Measurements from ENCODE around the gene ELOVL5. TPM values are rescaled to one million over a fixed set of nuclear protein-coding genes. Genes with fewer than 3 reads are reported as not detected.

ELOVL5 gene
- total RNA-seq, 1 donor from 2014 or later, result 19.0 TPM

DNA sequence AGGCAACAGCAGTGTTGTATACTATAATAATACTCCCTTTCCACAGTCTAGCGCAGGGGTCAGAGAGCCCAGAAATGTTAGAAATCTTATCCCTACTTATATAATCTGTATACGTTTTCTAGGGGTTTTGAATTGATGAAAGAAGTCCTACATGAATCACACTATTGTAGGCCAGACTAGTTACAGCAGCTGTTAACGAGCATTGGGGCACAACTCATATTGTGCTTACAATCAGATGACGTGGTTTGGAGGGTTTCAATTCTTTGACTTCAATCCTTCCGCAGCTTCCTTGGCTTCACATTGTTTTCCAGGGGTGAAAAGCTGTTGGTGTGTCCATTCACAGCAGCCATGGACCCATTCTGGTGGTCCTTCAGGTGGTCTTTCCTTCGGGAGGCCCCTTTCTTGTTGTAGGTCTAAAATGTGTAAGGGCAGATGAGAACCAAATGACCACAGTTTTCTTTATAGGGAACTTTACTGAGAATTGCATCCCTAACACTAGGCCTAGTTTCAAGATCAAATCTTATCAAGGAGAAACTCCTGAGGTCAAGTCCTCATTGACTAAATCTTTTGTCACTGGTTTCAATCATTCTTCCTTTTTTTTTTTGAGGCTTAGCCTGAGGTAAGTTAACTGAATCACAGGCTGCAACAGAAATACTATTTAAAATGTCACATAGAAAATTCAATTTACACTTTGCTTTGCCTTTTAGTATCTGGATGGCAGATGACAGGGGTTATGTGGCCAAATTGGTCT, 79.7 kb downstream of the ELOVL5 start:
- H3K4me1 ChIP-seq, result peaks cover 21% of the 10 kb centered on the region
- intact Hi-C loops (cut with micrococcal nuclease), result no loop called here
- TF ChIP-seq, protein P1, sequence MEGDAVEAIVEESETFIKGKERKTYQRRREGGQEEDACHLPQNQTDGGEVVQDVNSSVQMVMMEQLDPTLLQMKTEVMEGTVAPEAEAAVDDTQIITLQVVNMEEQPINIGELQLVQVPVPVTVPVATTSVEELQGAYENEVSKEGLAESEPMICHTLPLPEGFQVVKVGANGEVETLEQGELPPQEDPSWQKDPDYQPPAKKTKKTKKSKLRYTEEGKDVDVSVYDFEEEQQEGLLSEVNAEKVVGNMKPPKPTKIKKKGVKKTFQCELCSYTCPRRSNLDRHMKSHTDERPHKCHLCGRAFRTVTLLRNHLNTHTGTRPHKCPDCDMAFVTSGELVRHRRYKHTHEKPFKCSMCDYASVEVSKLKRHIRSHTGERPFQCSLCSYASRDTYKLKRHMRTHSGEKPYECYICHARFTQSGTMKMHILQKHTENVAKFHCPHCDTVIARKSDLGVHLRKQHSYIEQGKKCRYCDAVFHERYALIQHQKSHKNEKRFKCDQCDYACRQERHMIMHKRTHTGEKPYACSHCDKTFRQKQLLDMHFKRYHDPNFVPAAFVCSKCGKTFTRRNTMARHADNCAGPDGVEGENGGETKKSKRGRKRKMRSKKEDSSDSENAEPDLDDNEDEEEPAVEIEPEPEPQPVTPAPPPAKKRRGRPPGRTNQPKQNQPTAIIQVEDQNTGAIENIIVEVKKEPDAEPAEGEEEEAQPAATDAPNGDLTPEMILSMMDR (IDR thresholded peaks at IDR 0.05; ENCODE audit: borderline replicate concordance), result no peak
- DNase-seq, result no peak
- no peaks in the 10 kb centered on the region for H3K9me3 ChIP-seq (replicated peaks)
- no peak overlapping the region for H3K27ac ChIP-seq (replicated peaks)
- H3K36me3 ChIP-seq, result peaks cover 77% of the 10 kb centered on the region
- H3K27me3 ChIP-seq (ENCODE audit: low read depth), result no peaks in the 10 kb centered on the region
- H3K4me3 ChIP-seq, result no peak overlapping the region

DNA sequence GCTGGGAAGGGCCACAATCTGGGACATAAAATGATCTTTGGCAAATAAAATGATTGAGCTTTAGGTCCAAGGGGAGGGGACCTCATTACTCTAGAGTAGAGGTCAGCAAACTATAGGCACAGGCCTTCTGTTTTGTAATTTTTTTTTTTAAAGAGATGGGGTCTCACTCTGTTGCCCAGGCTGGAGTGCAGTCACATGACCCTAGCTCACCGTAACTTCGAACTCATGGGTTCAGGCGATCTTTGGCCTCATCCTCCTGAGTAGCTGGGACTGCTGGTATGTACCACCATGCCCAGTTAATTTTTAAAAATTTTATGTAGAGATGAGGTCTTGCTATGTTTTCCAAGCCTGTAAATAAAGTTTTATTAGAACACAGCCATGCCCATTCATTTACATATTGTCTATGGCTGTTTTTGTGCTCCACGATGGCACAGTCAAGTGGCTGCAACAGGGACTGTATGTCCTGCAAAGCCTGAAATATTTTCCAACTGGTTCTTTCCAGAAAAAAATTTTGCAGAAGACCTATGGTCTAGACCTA, 82.1 kb downstream of the ELOVL5 start:
- peaks cover 62% of the 10 kb centered on the region for H3K36me3 ChIP-seq
- TF ChIP-seq, protein P1 (IDR thresholded peaks at IDR 0.05; ENCODE audit: borderline replicate concordance), result no peak
- intact Hi-C loops (cut with micrococcal nuclease), result no loop called here

DNA sequence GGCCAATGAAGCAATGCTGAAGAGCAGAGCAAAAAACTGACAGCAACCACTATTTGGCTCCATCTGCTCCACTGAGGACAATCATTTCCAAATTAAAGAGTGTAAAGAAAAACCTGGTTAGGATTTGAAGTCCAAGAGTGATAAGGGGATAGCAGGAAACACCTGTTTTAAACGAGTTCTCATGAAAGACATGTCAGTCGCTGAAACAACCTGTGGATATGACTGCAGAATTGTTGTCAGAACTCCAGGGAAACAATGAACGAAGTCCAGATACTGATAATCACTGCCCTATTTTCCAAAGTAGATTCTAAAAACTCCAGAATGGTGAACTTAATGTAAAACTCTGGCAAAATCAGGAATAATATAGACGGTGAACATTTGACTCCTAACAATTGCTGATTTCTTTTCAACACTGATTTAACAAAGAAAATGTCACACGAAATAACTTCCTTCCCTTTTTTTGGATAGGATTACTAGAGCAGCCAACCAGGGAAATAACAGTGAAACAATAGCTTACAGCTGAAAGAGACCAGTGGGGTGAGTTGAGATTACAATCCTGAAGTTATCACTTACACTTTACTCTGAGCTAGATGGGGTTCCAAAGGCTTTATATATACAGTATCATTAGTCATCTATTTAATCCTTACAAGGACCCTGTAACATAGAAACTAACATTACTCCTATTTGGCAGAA, 83.7 kb downstream of the ELOVL5 start:
- no peak overlapping the region for H3K27ac ChIP-seq (replicated peaks)
- H3K9me3 ChIP-seq (replicated peaks), result no peaks in the 10 kb centered on the region
- no peak overlapping the region for H3K4me3 ChIP-seq
- DNase-seq, result no peak
- peaks cover 28% of the 10 kb centered on the region for H3K4me1 ChIP-seq
- intact Hi-C loops (cut with micrococcal nuclease), result no loop called here
- H3K36me3 ChIP-seq, result peaks cover 61% of the 10 kb centered on the region
- TF ChIP-seq, protein P1 (IDR thresholded peaks at IDR 0.05; ENCODE audit: borderline replicate concordance), result no peak
- H3K27me3 ChIP-seq (ENCODE audit: low read depth), result no peaks in the 10 kb centered on the region

More for the DNA sequence above, 82.1 kb downstream of the ELOVL5 start:
- Histone ChIP-seq H3K4me3 (no peak overlapping the region), H3K27me3 (ENCODE audit: low read depth) (no peaks in the 10 kb centered on the region), H3K9me3 (replicated peaks) (no peaks in the 10 kb centered on the region), H3K27ac (replicated peaks) (no peak overlapping the region), H3K4me1 (peaks cover 26% of the 10 kb centered on the region)
- DNase-seq, result no peak

DNA sequence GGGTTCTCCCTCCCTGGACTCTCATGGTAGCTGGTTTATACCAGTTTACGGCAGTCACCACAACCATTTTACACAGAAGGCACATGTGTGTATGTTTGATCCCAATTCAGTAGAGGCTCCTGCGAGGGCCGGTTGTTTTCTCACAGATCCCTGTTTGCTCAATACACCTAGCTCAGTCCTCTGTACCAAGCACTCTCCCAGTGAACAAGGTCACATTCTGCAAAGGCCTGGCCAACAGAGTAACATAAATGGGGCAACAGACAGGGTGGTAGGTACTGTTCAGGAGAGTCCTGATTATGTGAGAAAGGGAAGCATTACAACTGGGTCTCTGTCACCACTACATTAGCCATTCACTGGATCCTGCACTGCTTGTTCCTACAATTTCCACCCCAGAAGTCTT, 84.4 kb downstream of the ELOVL5 start:
- no peaks in the 10 kb centered on the region for H3K9me3 ChIP-seq (replicated peaks)
- no peak overlapping the region for H3K4me3 ChIP-seq
- intact Hi-C loops (cut with micrococcal nuclease), result no loop called here
- H3K36me3 ChIP-seq, result peaks cover 59% of the 10 kb centered on the region
- peaks cover 36% of the 10 kb centered on the region for H3K4me1 ChIP-seq
- H3K27me3 ChIP-seq (ENCODE audit: low read depth), result no peaks in the 10 kb centered on the region
- TF ChIP-seq, protein P1 (IDR thresholded peaks at IDR 0.05; ENCODE audit: borderline replicate concordance), result no peak
- H3K27ac ChIP-seq (replicated peaks), result no peak overlapping the region
- no peak for DNase-seq

DNA sequence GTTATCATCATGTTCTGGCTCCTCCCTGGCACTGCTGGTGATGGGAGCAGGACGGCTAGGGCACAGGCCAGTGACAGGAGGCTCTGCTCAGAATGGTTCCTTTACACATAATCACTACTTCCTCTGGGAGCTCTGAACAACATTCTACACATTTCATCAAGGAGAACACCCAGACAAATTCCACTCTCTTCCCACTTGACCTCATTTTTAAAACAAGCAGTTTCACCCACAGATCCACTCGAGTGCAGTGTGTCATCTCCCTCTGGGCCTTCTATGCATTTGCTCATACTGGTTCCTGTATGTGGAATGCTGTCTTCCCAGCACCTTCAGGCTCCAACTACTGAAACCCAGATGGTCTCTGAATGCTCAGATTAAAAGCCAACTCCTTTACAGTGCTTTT, 84.8 kb downstream of the ELOVL5 start:
- no peaks in the 10 kb centered on the region for H3K9me3 ChIP-seq (replicated peaks)
- TF ChIP-seq, protein P1 (IDR thresholded peaks at IDR 0.05; ENCODE audit: borderline replicate concordance), result no peak
- no peaks in the 10 kb centered on the region for H3K27me3 ChIP-seq (ENCODE audit: low read depth)
- no peak for DNase-seq
- no peak overlapping the region for H3K4me3 ChIP-seq
- no peak overlapping the region for H3K27ac ChIP-seq (replicated peaks)
- intact Hi-C loops (cut with micrococcal nuclease), result no loop called here
- peaks cover 59% of the 10 kb centered on the region for H3K36me3 ChIP-seq
- peaks cover 36% of the 10 kb centered on the region for H3K4me1 ChIP-seq
